Progenitor cell of endocrine pancreas (in vitro differentiated cells): ENCODE results near the gene ERGIC3. TPM values are rescaled to one million over a fixed set of nuclear protein-coding genes. Genes with fewer than 3 reads are reported as not detected.

Source experiments
- DNase-seq: peaks from one replicate; pipeline ENCODE4 v3.0.0; 2021; ENCODE audit warnings: low spot score; ENCODE audit not compliant: unreplicated experiment
- H3K27ac Mint-ChIP-seq: 2 replicates; pipeline ENCODE4 v1.8.0; 2021; ENCODE audit warnings: mild to moderate bottlenecking, moderate library complexity, mixed read lengths
- H3K27me3 Mint-ChIP-seq: 2 replicates; pipeline ENCODE4 v1.8.0; 2021; ENCODE audit warnings: mixed read lengths
- H3K36me3 Mint-ChIP-seq: 2 replicates; pipeline ENCODE4 v1.8.0; 2022; ENCODE audit warnings: mixed read lengths; ENCODE audit not compliant: insufficient read depth
- H3K4me1 Mint-ChIP-seq: 2 replicates; pipeline ENCODE4 v1.8.0; 2021; ENCODE audit warnings: low read depth, mixed read lengths
- H3K4me3 Mint-ChIP-seq: 2 replicates; pipeline ENCODE4 v1.8.0; 2021; ENCODE audit warnings: low read depth, mild to moderate bottlenecking, moderate library complexity, mixed read lengths
- H3K9me3 Mint-ChIP-seq: 2 replicates; pipeline ENCODE4 v1.8.0; 2021; ENCODE audit warnings: low read depth, mixed read lengths
- CTCF ChIP-seq: fragments of 200-600 bp; sonication (generic); IDR thresholded peaks from one replicate; pipeline ENCODE4 v1.5.0; 2021; ENCODE audit warnings: antibody characterized with exemption, mild to moderate bottlenecking; ENCODE audit not compliant: unreplicated experiment
- total RNA-seq: library from RNA; stranded (reverse); gene quantifications from 2 replicates; pipeline ENCODE4 v1.2.1, GENCODE V29; 2021

Gene ERGIC3
- total RNA-seq, 1 donor from 2014 or later = 286 TPM

DNA sequence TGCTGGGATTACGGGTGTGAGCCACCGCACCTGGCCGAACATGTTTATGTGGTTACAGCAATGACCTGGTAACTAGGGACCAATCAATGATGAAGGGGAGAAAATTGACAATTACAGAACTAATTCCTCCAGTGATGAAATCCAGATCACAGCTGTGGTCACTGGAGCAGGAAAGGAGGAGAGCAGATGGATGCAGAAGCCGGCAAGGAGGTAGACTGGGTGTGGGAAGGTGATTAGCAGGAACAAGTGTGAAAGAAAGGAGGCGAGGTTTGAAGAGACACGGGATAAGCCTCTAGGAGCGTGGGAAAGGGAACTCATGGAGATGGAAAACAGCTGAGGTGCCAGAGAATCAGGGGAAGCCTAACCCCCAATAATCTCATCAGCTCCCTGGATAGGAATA, 56.6 kb downstream of the ERGIC3 start:
- DNase-seq = no peak
- no peak overlapping the region for H3K4me3 Mint-ChIP-seq
- H3K27me3 Mint-ChIP-seq = peaks cover 75% of the 10 kb centered on the region
- no peaks in the 10 kb centered on the region for H3K36me3 Mint-ChIP-seq
- TF ChIP-seq CTCF = no peak
- H3K9me3 Mint-ChIP-seq = no peaks in the 10 kb centered on the region
- H3K4me1 Mint-ChIP-seq = peaks cover 1% of the 10 kb centered on the region
- no peak overlapping the region for H3K27ac Mint-ChIP-seq

GRCh38 chr20:35598899-35599775, 57.3 kb downstream of the ERGIC3 start:
- Mint-ChIP-seq H3K27ac (no peak overlapping the region), H3K4me1 (peaks cover 1% of the 10 kb centered on the region), H3K4me3 (no peak overlapping the region), H3K9me3 (no peaks in the 10 kb centered on the region), H3K36me3 (no peaks in the 10 kb centered on the region), H3K27me3 (peaks cover 82% of the 10 kb centered on the region)
- no peak for DNase-seq
- no peak for TF ChIP-seq CTCF

GRCh38 chr20:35599776-35600120, 57.9 kb downstream of the ERGIC3 start:
- H3K9me3 Mint-ChIP-seq = no peaks in the 10 kb centered on the region
- TF ChIP-seq CTCF = no peak
- H3K27ac Mint-ChIP-seq = no peak overlapping the region
- H3K27me3 Mint-ChIP-seq = peaks cover 82% of the 10 kb centered on the region
- H3K4me3 Mint-ChIP-seq = no peak overlapping the region
- DNase-seq = no peak
- H3K36me3 Mint-ChIP-seq = no peaks in the 10 kb centered on the region
- H3K4me1 Mint-ChIP-seq = peaks cover 1% of the 10 kb centered on the region

DNA sequence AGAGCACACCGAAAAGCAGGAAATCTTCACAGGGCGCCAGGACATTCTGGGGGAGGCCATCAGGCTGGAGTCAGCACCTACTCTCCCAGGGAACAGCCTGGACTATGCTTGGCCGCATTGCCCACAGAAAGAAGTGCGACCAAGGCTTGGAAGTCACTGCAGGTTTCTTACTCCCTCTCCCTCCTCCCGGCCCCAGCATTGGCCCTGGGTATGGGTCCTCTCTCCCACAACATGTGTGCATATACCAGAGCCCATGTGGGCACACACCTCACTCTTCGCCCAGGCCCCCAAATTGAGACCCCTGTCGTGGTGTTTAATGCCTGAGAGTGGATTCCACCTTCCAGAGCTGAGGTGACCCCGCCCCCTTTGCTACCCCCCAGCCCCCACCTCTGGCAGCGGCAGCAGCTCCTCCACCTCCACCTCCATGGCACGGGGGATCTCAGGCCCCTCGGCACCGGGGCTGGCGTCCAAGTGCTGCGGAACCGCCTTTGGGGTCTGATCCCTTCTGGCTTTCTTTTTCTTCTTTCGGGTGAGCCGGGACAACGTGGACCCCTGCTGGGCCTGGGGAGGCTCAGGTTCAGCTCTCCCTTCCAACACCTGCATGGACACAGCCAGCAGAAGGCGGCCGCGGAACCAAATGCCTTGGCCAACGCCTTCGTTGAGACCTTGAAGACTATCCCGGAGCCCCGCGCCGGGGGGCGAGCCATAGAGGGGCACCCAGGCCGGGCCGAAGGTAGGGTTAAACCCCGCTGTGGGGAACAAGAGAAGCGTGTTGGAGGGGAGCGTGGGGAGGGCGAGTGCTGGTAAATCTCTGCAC, 58.5 kb downstream of the ERGIC3 start:
- no peak for TF ChIP-seq CTCF
- peak overlapping the region; percentile 63 for H3K4me3 Mint-ChIP-seq
- peaks cover 1% of the 10 kb centered on the region for H3K4me1 Mint-ChIP-seq
- H3K27me3 Mint-ChIP-seq = peaks cover 88% of the 10 kb centered on the region
- no peak for DNase-seq
- H3K27ac Mint-ChIP-seq = no peak overlapping the region
- no peaks in the 10 kb centered on the region for H3K9me3 Mint-ChIP-seq
- no peaks in the 10 kb centered on the region for H3K36me3 Mint-ChIP-seq
